ENCODE measurements around the gene NOTCH4. TPM values are rescaled to one million over a fixed set of nuclear protein-coding genes. Genes with fewer than 3 reads are reported as not detected.

NOTCH4 gene
- total and polyA plus RNA-seq, 9 of the 15 experiments (the other 6 are each of a cell fraction or from before 2014, with no cell fraction given) = 0.24 to 4.3 (median 1.7) TPM

- TF ChIP-seq E2F5 (CRISPR knock-in tag; IDR thresholded peaks at IDR 0.05) = peak; percentile 63; the same call in 1 of the 2 replicates
- no peak for TF ChIP-seq NFE2 (IDR thresholded peaks at IDR 0.05; ENCODE audit: low read depth)
- no peak for TF ChIP-seq USF1 (CRISPR knock-in tag; IDR thresholded peaks at IDR 0.05)
- TF ChIP-seq PATZ1 (CRISPR knock-in tag; IDR thresholded peaks at IDR 0.05; ENCODE audit: borderline replicate concordance) = no peak
- no peak; the same call in 1 of the 2 replicates for TF ChIP-seq CEBPG (CRISPR knock-in tag; IDR thresholded peaks at IDR 0.05)
- TF ChIP-seq CEBPG (tag; conservative IDR thresholded peaks at IDR 0.05 in 1 of 2, IDR thresholded peaks at IDR 0.05 in 1 of 2) = no peak
- peak; percentile 59; the same call in 1 of the 2 replicates for TF ChIP-seq PHF8 (IDR thresholded peaks at IDR 0.05; ENCODE audit: borderline replicate concordance, low read length)
- no peak; the same call in 1 of the 2 replicates for TF ChIP-seq FOXM1 (IDR thresholded peaks at IDR 0.05; ENCODE audit: low read depth)
- TF ChIP-seq FOXM1 (CRISPR knock-in tag; IDR thresholded peaks at IDR 0.05; ENCODE audit: low read depth) = no peak
- no peak for TF ChIP-seq E4F1 (CRISPR knock-in tag; IDR thresholded peaks at IDR 0.05; ENCODE audit: borderline replicate concordance)
- TF ChIP-seq ZNF551 (CRISPR knock-in tag; IDR thresholded peaks at IDR 0.05) = no peak
- TF ChIP-seq ZBTB17 (CRISPR knock-in tag; IDR thresholded peaks at IDR 0.05) = peak; percentile 90
- 0 out of 2 replicates have a peak, but pooled peaks have one; percentile 67 for TF ChIP-seq ZNF282 (CRISPR knock-in tag; IDR thresholded peaks at IDR 0.05)
- TF ChIP-seq ZNF561 (CRISPR knock-in tag; conservative IDR thresholded peaks at IDR 0.05) = no peak
- TF ChIP-seq RBM14 (IDR thresholded peaks at IDR 0.05; ENCODE audit: borderline replicate concordance, insufficient read depth, low read depth, low read length) = no peak
- peak; percentile 86 for TF ChIP-seq ETS1 (conservative IDR thresholded peaks at IDR 0.05; ENCODE audit: control insufficient read depth, low read depth, low read length)
Observed at GRCh38 chr6:32153564-32154513, 70.0 kb downstream of the NOTCH4 start, which contains the start of gene PPT2 (continued).

Measured in K562 (cell line).